ENCODE results near the gene RAP1B. TPM values are rescaled to one million over a fixed set of nuclear protein-coding genes. Genes with fewer than 3 reads are reported as not detected.

The RAP1B gene
- total RNA-seq, 2 donors from 2014 or later: 100 to 102 TPM

DNA sequence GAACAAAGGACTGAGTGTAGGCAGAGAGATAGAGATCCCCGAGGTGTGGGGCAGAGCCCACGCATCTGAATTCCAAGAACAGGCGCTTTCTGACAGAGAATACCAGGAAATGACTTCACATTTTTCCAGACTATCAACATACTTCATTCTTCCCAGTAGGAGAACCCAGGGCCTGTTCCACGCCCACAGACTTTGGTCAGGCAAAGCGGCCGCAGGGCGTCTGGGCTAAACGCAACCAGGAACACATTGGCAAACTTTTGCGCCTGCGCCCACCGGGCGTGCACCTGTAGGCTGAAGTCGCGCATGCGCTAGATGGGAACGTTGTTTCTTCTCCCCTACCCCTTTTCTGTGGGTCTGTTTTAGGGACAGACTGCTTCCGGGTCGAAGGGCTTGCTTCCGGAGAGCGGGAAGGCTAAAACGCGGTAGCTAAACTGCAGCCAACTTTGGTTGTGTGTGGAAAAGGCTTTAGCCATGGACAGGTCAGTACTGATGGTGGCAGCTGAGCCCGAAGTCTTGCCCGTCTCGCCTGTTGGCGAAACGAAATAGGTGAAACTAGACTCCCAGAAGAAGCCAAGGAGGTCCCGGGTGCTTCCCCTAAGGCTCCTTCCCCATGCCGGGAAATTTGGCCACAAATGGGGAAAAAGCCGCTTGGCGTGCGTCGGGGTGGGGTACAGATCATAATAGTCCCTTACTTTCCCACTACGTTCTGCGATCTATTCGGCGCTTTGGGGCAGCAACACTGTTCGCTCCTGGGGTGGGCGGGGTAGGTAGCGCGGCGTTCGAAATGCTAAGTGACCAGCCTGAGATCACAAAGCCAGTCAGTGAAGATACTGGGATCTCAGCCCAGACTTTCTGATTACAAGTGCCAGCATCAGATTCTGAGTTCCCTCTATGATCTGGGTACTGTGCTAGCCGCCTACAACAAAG is 76.2 kb downstream of the RAP1B start, which contains the start of gene NUP107:
NUP107 (plus strand) TSS at position 384 of the 927 bp plus-strand sequence; CDS start at position 472, 88 bp downstream.
- peak within 1 kb of the TSS; percentile 79 for H3K9ac ChIP-seq (ENCODE audit: extremely low read depth, low read length, poor library complexity, severe bottlenecking)
- no peaks in the 10 kb centered on the region for H3K9me3 ChIP-seq (ENCODE audit: control insufficient read depth, low read length)
- TF ChIP-seq, protein P1, sequence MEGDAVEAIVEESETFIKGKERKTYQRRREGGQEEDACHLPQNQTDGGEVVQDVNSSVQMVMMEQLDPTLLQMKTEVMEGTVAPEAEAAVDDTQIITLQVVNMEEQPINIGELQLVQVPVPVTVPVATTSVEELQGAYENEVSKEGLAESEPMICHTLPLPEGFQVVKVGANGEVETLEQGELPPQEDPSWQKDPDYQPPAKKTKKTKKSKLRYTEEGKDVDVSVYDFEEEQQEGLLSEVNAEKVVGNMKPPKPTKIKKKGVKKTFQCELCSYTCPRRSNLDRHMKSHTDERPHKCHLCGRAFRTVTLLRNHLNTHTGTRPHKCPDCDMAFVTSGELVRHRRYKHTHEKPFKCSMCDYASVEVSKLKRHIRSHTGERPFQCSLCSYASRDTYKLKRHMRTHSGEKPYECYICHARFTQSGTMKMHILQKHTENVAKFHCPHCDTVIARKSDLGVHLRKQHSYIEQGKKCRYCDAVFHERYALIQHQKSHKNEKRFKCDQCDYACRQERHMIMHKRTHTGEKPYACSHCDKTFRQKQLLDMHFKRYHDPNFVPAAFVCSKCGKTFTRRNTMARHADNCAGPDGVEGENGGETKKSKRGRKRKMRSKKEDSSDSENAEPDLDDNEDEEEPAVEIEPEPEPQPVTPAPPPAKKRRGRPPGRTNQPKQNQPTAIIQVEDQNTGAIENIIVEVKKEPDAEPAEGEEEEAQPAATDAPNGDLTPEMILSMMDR (conservative IDR thresholded peaks at IDR 0.05): no peak
- peaks cover 17% of the 10 kb centered on the region for H3K4me1 Mint-ChIP-seq
- H3K4me3 Mint-ChIP-seq: peak within 1 kb of the TSS; percentile 98
- peaks cover 14% of the 10 kb centered on the region for H3K36me3 Mint-ChIP-seq (ENCODE audit: low read depth)
- H3K27ac Mint-ChIP-seq: peak within 1 kb of the TSS; percentile 98
- peak within 1 kb of the TSS; percentile 88 for H3K4me3 ChIP-seq (ENCODE audit: low read length)
- no peaks in the 10 kb centered on the region for H3K4me1 ChIP-seq (ENCODE audit: control insufficient read depth, insufficient read depth, low read length)
- peak within 1 kb of the TSS; percentile 55 for H3K27ac ChIP-seq (ENCODE audit: low read depth, low read length)
- H3K9me3 Mint-ChIP-seq: no peaks in the 10 kb centered on the region
- H3K36me3 ChIP-seq (ENCODE audit: control insufficient read depth, insufficient read depth, low read length): peaks cover 32% of the 10 kb centered on the region
- peak; percentile 100 for DNase-seq
- no peaks in the 10 kb centered on the region for H3K27me3 ChIP-seq (ENCODE audit: control insufficient read depth, insufficient read depth, low read length, poor library complexity, severe bottlenecking)
- no peaks in the 10 kb centered on the region for H3K27me3 Mint-ChIP-seq (ENCODE audit: insufficient read depth)
- WGBS, 2 experiments (ENCODE audit: insufficient coverage in 1 of 2, insufficient read length in 1 of 2): 0 to 1% methylated on average over 20 to 44 of the region's 44 CpGs

DNA sequence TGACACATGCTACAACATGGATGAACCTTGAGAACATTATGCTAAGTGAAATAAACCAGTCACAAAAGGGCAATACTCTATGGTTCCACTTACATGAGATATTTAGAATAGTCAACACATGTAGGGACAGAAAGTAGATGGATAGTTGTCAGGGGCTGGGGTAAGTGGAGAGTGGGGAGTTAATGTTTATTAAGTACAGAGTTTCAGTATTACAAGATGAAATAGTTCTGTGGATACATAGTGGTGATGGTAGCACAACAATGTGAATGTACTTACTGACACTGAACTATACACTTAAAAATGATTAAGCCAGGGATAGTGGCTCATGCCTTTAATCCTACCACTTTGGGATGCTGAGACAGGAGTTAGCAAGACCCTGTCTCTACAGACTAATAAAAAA is 84.8 kb downstream of the RAP1B start:
- no peak overlapping the region for H3K27ac ChIP-seq (ENCODE audit: low read depth, low read length)
- no peaks in the 10 kb centered on the region for H3K27me3 ChIP-seq (ENCODE audit: control insufficient read depth, insufficient read depth, low read length, poor library complexity, severe bottlenecking)
- H3K4me1 ChIP-seq (ENCODE audit: control insufficient read depth, insufficient read depth, low read length): no peaks in the 10 kb centered on the region
- peaks cover 85% of the 10 kb centered on the region for H3K36me3 ChIP-seq (ENCODE audit: control insufficient read depth, insufficient read depth, low read length)
- no peaks in the 10 kb centered on the region for H3K9me3 ChIP-seq (ENCODE audit: control insufficient read depth, low read length)
- Mint-ChIP-seq H3K27ac (no peak overlapping the region), H3K36me3 (ENCODE audit: low read depth) (peaks cover 69% of the 10 kb centered on the region), H3K27me3 (ENCODE audit: insufficient read depth) (no peaks in the 10 kb centered on the region), H3K9me3 (peaks cover 2% of the 10 kb centered on the region), H3K4me3 (no peak overlapping the region), H3K4me1 (no peaks in the 10 kb centered on the region)
- TF ChIP-seq, protein P1 (conservative IDR thresholded peaks at IDR 0.05): no peak
- no peak for DNase-seq
- no peak overlapping the region for H3K4me3 ChIP-seq (ENCODE audit: low read length)
- H3K9ac ChIP-seq (ENCODE audit: extremely low read depth, low read length, poor library complexity, severe bottlenecking): no peak overlapping the region

DNA sequence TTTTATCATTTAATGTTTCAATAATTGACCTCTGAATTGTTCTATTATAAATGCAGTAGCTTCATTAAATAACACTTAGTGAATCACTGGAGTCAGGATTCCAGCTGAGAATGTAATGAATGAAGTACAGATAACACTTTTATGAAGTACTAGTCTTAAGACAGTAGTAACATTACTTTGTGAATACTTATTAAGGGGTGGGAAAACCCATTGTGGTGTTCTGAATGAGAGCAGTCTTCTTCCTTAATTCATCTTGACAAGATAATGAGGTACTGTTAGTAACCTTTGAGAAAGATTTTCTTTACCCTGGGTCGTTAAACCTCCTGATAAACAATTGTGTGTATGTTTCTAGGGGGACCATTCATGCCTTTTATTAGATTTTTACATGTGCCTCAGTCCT is 88.8 kb downstream of the RAP1B start:
- no peaks in the 10 kb centered on the region for H3K27me3 Mint-ChIP-seq (ENCODE audit: insufficient read depth)

More for the DNA sequence above, 88.8 kb downstream of the RAP1B start:
- Mint-ChIP-seq H3K9me3 (peaks cover 2% of the 10 kb centered on the region), H3K4me1 (no peaks in the 10 kb centered on the region), H3K27ac (no peak overlapping the region), H3K36me3 (ENCODE audit: low read depth) (peaks cover 54% of the 10 kb centered on the region), H3K4me3 (no peak overlapping the region)
- Histone ChIP-seq H3K27ac (ENCODE audit: low read depth, low read length) (no peak overlapping the region), H3K4me3 (ENCODE audit: low read length) (no peak overlapping the region), H3K4me1 (ENCODE audit: control insufficient read depth, insufficient read depth, low read length) (no peaks in the 10 kb centered on the region), H3K9me3 (ENCODE audit: control insufficient read depth, low read length) (no peaks in the 10 kb centered on the region), H3K36me3 (ENCODE audit: control insufficient read depth, insufficient read depth, low read length) (peaks cover 70% of the 10 kb centered on the region), H3K27me3 (ENCODE audit: control insufficient read depth, insufficient read depth, low read length, poor library complexity, severe bottlenecking) (no peaks in the 10 kb centered on the region), H3K9ac (ENCODE audit: extremely low read depth, low read length, poor library complexity, severe bottlenecking) (no peak overlapping the region)
- TF ChIP-seq, protein P1 (conservative IDR thresholded peaks at IDR 0.05): no peak
- DNase-seq: no peak
- WGBS, 2 experiments (ENCODE audit: insufficient coverage in 1 of 2, insufficient read length in 1 of 2): 80 to 100% methylated on average over 1 of the region's 1 CpG

Other genes with a start within 250 kb of the RAP1B start
- gene NUP107, start 76.1 kb downstream of the RAP1B start, total RNA-seq: 100 to 1,000 TPM; 116 to 130 TPM
- 10 to 100 TPM; 12.6 to 12.7 TPM for gene SLC35E3, start 135.3 kb downstream of the RAP1B start, total RNA-seq
- 100 to 1,000 TPM; 102 to 137 TPM for gene MDM2, start 197.3 kb downstream of the RAP1B start, total RNA-seq